ENCODE data around the gene NCKAP5.

DNA sequence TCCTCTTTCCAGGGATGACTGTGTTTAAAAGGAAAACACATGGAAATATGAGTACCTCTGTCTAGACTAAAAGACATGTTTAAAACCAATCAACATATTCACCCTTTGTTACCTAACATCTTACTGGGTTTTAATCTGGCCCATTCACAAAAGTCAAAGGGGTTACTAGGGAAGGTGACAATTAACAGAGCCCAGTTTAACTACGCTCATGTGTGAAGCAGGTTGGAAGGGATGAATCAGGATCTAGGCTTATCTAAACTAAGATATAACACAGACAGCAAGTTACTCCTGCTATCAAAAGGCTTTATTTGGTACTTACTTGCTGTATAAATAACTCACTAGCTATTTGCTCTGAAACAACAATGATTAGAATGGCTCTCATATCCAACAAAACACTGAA, 337.0 kb downstream of the NCKAP5 start:
- TF ChIP-seq ZNF384 (IDR thresholded peaks at IDR 0.05) (no peak), L3MBTL2 (conservative IDR thresholded peaks at IDR 0.05) (no peak), ARNT (IDR thresholded peaks at IDR 0.05) (no peak), TARDBP (IDR thresholded peaks at IDR 0.05) (no peak), CTBP1 (IDR thresholded peaks at IDR 0.05; ENCODE audit: borderline replicate concordance) (no peak), SP1 (IDR thresholded peaks at IDR 0.05) (no peak), BHLHE40 (IDR thresholded peaks at IDR 0.05; ENCODE audit: borderline replicate concordance) (no peak), FOXK2 (IDR thresholded peaks at IDR 0.05) (no peak), NFRKB (IDR thresholded peaks at IDR 0.05) (no peak), FOXA1 (IDR thresholded peaks at IDR 0.05) (no peak), SUZ12 (IDR thresholded peaks at IDR 0.05) (no peak), FOXM1 (IDR thresholded peaks at IDR 0.05; ENCODE audit: borderline replicate concordance) (no peak), ELF4 (IDR thresholded peaks at IDR 0.05) (no peak)
- TF ChIP-seq, protein P1, sequence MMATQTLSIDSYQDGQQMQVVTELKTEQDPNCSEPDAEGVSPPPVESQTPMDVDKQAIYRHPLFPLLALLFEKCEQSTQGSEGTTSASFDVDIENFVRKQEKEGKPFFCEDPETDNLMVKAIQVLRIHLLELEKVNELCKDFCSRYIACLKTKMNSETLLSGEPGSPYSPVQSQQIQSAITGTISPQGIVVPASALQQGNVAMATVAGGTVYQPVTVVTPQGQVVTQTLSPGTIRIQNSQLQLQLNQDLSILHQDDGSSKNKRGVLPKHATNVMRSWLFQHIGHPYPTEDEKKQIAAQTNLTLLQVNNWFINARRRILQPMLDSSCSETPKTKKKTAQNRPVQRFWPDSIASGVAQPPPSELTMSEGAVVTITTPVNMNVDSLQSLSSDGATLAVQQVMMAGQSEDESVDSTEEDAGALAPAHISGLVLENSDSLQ (IDR thresholded peaks at IDR 0.05): no peak

Measured in HEK293T (cell line).